Measurements from ENCODE around the gene HIVEP3.

The HIVEP3 gene

DNA sequence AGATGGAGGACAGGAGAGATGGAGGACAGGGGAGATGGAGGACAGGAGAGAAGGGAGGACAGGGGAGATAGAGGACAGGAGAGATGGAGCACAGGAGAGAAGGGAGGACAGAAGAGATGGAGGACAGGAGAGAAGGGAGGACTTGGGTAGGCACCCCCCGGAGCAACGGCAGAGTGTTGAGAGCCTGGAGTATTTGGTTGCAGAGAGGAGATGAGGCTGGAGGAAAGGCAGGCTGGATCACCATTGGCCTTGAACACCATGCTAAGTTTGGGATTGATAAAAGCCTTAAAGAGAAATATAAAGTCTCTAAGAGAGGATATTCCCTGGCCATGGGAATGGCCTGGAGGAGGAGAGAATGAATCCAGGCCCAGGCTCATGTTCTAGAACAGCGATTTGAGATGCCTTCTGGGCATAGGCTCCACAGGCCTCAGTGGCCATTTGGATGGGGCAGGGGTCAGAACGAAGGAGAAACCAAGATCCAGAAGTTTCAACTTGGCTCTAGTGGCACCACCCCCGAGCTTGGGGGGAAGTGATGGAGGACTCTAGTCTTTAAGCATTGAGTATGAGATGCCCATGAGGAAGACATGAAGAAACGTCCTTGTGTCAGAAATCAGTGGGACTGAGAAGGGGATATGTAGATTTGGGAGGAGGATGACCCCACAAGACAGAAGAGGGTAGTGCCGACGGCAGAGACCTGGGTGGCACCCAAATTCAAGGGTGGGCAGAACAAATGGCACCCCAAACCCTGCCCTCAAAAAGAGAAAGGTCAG, 386.3 kb downstream of the HIVEP3 start:
- H3K4me1 ChIP-seq (ENCODE audit: control insufficient read depth, insufficient read depth, low read length), result no peaks in the 10 kb centered on the region
- H3K9ac ChIP-seq (ENCODE audit: low read length), result no peak overlapping the region
- H3K4me3 ChIP-seq (ENCODE audit: low read length), result no peak overlapping the region
- no peak overlapping the region for H3K27ac ChIP-seq (ENCODE audit: low read depth, low read length)
- H3K36me3 ChIP-seq (ENCODE audit: control insufficient read depth, insufficient read depth, low read length), result no peaks in the 10 kb centered on the region
- H3K27me3 ChIP-seq (ENCODE audit: control insufficient read depth, insufficient read depth, low read length), result no peaks in the 10 kb centered on the region

DNA sequence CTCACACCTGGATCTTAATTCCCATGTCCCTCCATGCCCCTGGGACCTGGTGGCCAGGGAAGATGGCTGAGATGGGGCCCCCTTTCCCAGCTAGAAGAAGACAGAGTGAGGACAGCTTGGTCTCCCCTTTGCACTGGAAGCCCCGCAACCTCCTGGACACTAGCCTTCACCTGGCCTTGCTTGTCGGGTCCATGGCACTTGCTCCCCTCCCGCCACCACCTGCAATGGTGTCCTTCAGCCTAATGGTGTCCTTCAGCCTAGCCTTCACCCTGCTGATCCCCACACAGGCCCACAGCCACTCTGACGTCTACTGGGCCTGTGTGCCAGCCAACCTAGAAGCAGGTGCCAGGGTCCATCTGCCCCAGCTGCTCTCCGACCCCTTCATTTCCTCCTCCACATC, 388.3 kb downstream of the HIVEP3 start:
- no peak overlapping the region for H3K27ac ChIP-seq (ENCODE audit: low read depth, low read length)
- H3K4me3 ChIP-seq (ENCODE audit: low read length), result no peak overlapping the region
- no peaks in the 10 kb centered on the region for H3K4me1 ChIP-seq (ENCODE audit: control insufficient read depth, insufficient read depth, low read length)
- H3K9ac ChIP-seq (ENCODE audit: low read length), result no peak overlapping the region
- no peaks in the 10 kb centered on the region for H3K36me3 ChIP-seq (ENCODE audit: control insufficient read depth, insufficient read depth, low read length)
- no peaks in the 10 kb centered on the region for H3K27me3 ChIP-seq (ENCODE audit: control insufficient read depth, insufficient read depth, low read length)

DNA sequence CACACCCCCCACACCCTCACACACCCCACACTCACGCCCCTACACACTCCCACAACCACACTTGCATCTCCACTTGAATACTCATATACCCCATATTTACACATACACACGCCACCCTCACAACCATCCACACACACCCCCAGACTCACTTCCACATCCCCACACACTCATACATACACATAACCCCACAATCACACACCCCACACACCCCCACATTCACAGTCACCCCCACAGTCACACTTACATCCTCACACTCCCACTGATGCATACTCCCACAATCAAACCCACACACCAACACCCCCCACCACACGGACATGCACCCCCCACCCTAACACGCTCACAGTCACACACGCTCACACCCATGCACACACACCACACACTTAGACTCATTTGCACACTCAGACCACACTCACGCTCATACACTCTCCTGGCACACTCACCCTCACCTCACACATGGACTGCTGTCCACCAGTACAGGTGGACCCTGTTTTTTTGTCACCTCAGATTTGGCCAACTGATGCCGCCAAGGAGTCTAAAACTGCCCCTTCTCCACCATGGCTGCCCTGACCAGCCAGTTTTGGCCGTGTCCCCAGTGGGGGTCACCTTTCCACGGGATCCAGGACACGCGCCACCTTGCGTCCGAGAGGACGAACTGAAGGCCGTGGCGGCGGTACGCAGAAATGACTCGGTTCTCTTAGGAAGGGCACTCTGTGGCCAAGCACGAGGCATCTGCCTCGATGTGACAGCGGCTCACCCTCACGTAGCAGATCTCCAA, 388.9 kb downstream of the HIVEP3 start:
- no peak overlapping the region for H3K9ac ChIP-seq (ENCODE audit: low read length)
- H3K27me3 ChIP-seq (ENCODE audit: control insufficient read depth, insufficient read depth, low read length), result no peaks in the 10 kb centered on the region
- no peaks in the 10 kb centered on the region for H3K4me1 ChIP-seq (ENCODE audit: control insufficient read depth, insufficient read depth, low read length)
- H3K36me3 ChIP-seq (ENCODE audit: control insufficient read depth, insufficient read depth, low read length), result no peaks in the 10 kb centered on the region
- H3K4me3 ChIP-seq (ENCODE audit: low read length), result no peak overlapping the region
- H3K27ac ChIP-seq (ENCODE audit: low read depth, low read length), result no peak overlapping the region

- no peaks in the 10 kb centered on the region for H3K36me3 ChIP-seq (ENCODE audit: control insufficient read depth, insufficient read depth, low read length)
- no peaks in the 10 kb centered on the region for H3K4me1 ChIP-seq (ENCODE audit: control insufficient read depth, insufficient read depth, low read length)
- H3K27me3 ChIP-seq (ENCODE audit: control insufficient read depth, insufficient read depth, low read length), result no peaks in the 10 kb centered on the region
- H3K9ac ChIP-seq (ENCODE audit: low read length), result no peak overlapping the region
- no peak overlapping the region for H3K27ac ChIP-seq (ENCODE audit: low read depth, low read length)
- no peak overlapping the region for H3K4me3 ChIP-seq (ENCODE audit: low read length)
Measured at GRCh38 chr1:41528726-41529605, 389.8 kb downstream of the HIVEP3 start.

DNA sequence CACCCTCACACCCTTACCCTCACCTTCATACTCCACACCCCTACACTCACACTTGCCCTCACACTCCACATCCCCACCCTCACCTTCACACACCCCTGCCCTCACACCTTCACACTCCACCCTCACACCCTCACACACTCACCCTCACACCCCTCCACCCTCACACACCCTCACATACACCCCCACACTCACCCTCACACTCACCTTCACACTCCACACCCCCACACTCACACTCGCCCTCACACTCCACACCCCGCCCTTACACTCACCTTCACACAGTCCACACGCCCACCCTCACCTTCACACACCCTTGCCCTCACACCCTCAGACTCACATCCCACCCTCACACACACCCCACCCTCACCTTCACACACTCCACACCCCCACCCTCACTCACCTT, 390.6 kb downstream of the HIVEP3 start:
- H3K4me1 ChIP-seq (ENCODE audit: control insufficient read depth, insufficient read depth, low read length), result no peaks in the 10 kb centered on the region
- H3K9ac ChIP-seq (ENCODE audit: low read length), result no peak overlapping the region
- H3K27ac ChIP-seq (ENCODE audit: low read depth, low read length), result no peak overlapping the region
- H3K4me3 ChIP-seq (ENCODE audit: low read length), result no peak overlapping the region
- no peaks in the 10 kb centered on the region for H3K27me3 ChIP-seq (ENCODE audit: control insufficient read depth, insufficient read depth, low read length)
- H3K36me3 ChIP-seq (ENCODE audit: control insufficient read depth, insufficient read depth, low read length), result no peaks in the 10 kb centered on the region

- Histone ChIP-seq H3K36me3 (ENCODE audit: control insufficient read depth, insufficient read depth, low read length) (no peaks in the 10 kb centered on the region), H3K9ac (ENCODE audit: low read length) (no peak overlapping the region), H3K4me1 (ENCODE audit: control insufficient read depth, insufficient read depth, low read length) (no peaks in the 10 kb centered on the region), H3K27ac (ENCODE audit: low read depth, low read length) (no peak overlapping the region), H3K4me3 (ENCODE audit: low read length) (no peak overlapping the region), H3K27me3 (ENCODE audit: control insufficient read depth, insufficient read depth, low read length) (no peaks in the 10 kb centered on the region)
Measured at GRCh38 chr1:41526956-41527561, 391.7 kb downstream of the HIVEP3 start.

DNA sequence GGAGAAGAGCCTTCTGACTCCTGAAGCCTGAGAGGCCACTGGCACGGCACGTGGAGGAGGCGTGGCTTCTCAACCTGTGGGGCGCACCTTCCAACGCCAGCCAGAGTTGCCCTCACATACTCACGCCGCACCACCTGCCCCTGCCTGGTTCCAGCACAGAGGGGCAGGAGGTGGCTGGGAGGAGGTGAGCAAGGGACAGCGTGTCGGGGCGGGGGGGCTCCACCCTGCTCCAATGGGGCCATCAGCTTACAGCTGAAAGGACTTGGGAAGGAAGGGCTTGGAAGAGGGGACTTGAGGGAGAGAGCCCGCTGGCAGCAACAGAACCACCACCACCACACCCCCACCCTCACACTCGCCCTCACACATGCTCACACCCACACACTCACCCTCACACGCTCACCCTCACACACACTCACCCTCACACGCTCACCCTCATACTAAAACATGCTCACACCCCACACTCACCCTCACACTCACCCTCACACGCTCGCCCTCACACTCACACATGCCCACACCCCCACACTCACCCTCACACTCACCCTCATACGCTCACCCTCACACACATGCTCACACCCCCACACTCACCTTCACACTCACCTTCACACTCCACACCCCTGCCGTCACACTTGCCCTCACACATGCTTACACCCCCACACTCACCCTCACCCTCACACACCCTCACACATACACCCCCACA, 392.7 kb downstream of the HIVEP3 start:
- Histone ChIP-seq H3K27me3 (ENCODE audit: control insufficient read depth, insufficient read depth, low read length) (no peaks in the 10 kb centered on the region), H3K27ac (ENCODE audit: low read depth, low read length) (no peak overlapping the region), H3K36me3 (ENCODE audit: control insufficient read depth, insufficient read depth, low read length) (no peaks in the 10 kb centered on the region), H3K4me3 (ENCODE audit: low read length) (no peak overlapping the region), H3K9ac (ENCODE audit: low read length) (no peak overlapping the region), H3K4me1 (ENCODE audit: control insufficient read depth, insufficient read depth, low read length) (no peaks in the 10 kb centered on the region)

GRCh38 chr1:41524676-41525675, 393.7 kb downstream of the HIVEP3 start:
- Histone ChIP-seq H3K27ac (ENCODE audit: low read depth, low read length) (no peak overlapping the region), H3K4me3 (ENCODE audit: low read length) (no peak overlapping the region), H3K36me3 (ENCODE audit: control insufficient read depth, insufficient read depth, low read length) (no peaks in the 10 kb centered on the region), H3K9ac (ENCODE audit: low read length) (no peak overlapping the region), H3K27me3 (ENCODE audit: control insufficient read depth, insufficient read depth, low read length) (no peaks in the 10 kb centered on the region), H3K4me1 (ENCODE audit: control insufficient read depth, insufficient read depth, low read length) (no peaks in the 10 kb centered on the region)

DNA sequence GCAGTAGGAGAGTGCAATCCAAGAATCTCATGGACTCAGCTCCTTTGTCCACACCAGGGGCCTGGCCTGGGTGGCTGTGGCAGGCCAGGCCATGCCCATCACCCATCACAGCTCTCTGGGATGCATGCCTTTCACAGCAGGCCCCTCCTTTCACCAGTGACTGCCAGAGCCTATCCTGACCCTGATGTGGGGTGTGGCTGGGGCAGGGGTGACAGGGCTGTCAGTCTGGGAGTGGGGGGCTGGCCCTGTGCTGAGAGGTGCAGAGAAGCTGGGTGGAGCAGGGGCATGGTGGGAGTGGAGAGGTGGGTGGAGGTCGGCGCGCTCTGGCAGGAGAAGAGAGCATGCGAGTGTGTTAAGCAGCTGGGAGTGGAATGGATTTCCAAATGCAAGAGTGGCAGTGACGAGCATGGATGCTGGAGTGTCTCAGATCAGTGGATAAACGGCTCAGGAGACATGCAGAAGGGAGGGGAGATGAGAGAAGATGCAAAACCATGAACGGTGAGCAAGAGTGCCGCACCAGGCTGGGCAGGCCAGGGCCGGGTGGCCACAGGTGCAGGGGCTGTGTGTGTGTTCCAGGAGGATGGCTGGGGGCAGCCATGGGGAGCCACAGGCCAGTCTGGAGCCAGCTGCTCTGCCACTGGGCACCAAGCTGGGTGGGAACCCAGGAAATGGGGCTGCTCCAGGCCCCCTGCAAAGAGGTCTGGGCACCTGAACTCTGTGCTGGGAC, 394.6 kb downstream of the HIVEP3 start:
- Histone ChIP-seq H3K27me3 (ENCODE audit: control insufficient read depth, insufficient read depth, low read length) (no peaks in the 10 kb centered on the region), H3K9ac (ENCODE audit: low read length) (no peak overlapping the region), H3K27ac (ENCODE audit: low read depth, low read length) (no peak overlapping the region), H3K36me3 (ENCODE audit: control insufficient read depth, insufficient read depth, low read length) (no peaks in the 10 kb centered on the region), H3K4me1 (ENCODE audit: control insufficient read depth, insufficient read depth, low read length) (no peaks in the 10 kb centered on the region), H3K4me3 (ENCODE audit: low read length) (no peak overlapping the region)

GRCh38 chr1:41523071-41523470, 395.7 kb downstream of the HIVEP3 start:
- Histone ChIP-seq H3K4me3 (ENCODE audit: low read length) (no peak overlapping the region), H3K4me1 (ENCODE audit: control insufficient read depth, insufficient read depth, low read length) (no peaks in the 10 kb centered on the region), H3K36me3 (ENCODE audit: control insufficient read depth, insufficient read depth, low read length) (no peaks in the 10 kb centered on the region), H3K27ac (ENCODE audit: low read depth, low read length) (no peak overlapping the region), H3K27me3 (ENCODE audit: control insufficient read depth, insufficient read depth, low read length) (no peaks in the 10 kb centered on the region), H3K9ac (ENCODE audit: low read length) (no peak overlapping the region)

All from rectal smooth muscle tissue (tissue), 1 donor.